OCI-M2 (cell line): ENCODE data around the gene SIRPG.
"Not testable (repeated sequence)": the region's sequence is repeated elsewhere in the genome, so short reads cannot be mapped to it uniquely, and the experiment has no call there.

Experiments used
- DNase-seq: peaks from one replicate; lab custom pipeline; 2025; ENCODE audit not compliant: unreplicated experiment; lab: John Stamatoyannopoulos, UW

Gene SIRPG

DNA sequence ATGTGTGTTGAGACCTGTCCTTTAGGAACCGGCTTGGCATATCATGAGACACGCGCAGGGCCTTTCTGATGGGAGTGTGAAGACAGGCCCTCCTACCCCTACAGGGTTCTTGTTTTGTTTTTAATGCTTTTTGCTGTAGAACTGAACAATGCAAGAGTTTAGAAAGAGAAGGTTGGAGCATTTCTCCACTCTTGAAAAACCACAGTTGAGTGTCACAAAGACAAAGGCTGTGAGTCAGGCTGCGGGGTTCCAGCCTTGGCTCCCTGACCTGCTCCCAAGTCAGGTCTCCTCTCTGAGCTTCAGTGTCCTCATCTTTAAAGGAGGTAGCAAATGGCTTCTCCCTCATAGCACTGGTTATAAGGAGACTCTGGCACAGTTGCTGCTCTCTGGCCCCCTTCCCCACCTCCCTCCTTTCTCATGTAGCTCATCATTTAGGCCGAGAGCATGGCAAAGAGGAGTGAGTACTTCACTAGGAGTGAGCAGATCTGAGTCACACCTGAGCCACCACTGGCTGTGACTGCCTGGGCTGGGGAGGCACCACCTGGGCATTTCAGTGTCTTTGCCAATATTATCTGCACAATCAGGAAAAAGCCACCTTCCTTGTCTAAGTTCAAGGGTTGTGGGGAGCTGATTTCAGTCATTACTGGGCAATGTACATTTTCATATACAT lies 48.8 kb downstream of the SIRPG start:
- not testable (repeated sequence) for DNase-seq

DNA sequence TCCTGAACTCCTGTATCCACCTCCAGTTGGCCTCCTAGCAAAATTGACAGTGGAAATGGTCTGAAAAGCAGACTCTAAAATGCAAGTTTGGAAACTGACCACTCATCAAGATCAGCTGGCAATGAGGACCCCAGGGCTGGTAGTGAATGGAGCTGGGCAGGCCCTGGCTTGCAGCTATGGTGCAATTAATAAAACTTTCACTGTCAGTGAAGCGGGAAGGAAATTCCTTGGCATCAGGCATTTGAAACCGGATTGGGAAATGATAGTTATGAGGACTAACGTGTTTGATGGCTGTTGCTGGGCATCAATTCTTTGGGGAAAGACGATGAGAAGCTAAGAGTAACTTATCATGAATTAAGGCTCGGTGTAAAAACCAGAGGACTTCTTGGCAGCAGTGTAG lies 56.8 kb downstream of the SIRPG start:
- no peak for DNase-seq

DNA sequence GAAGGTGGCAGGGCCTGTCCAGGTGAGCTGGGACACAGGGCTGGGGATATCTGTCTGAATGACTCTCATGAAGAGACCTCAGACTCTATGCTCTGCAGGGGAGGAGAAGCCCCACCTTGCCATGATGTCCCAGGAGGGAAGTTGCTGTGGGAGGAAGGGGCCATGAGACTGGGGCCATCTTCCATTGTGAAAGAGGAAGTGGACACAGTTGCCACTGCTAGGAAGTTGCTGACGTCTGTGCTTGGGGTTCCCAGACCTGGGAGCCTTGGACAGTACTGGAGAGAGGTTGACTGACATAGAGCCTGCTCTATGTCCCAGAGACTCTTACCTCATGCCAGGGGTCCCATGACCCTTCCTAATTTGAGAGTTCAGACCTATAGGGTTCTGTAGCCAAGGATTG lies 62.2 kb downstream of the SIRPG start:
- DNase-seq = no peak

- DNase-seq = no peak
Measured at GRCh38 chr20:1588533-1589460, 68.8 kb downstream of the SIRPG start.

GRCh38 chr20:1587781-1588532 lies 69.6 kb downstream of the SIRPG start:
- no peak for DNase-seq

- DNase-seq = no peak
Measured at GRCh38 chr20:1579488-1579887, 78.1 kb downstream of the SIRPG start.
